VCaP (cell line): ENCODE data around the gene UGT2A2.

ENCODE experiments used
- H3K27ac ChIP-seq: fragments of 450-650 bp; 2 replicates; pipeline ENCODE4 v1.5.1; 2017
- TF ChIP-seq, protein P1 (sequence below): fragments of 450-650 bp; conservative IDR thresholded peaks from 2 replicates; pipeline ENCODE4 v1.5.1; 2017; ENCODE audit warnings: mild to moderate bottlenecking, moderate library complexity

The UGT2A2 gene

GRCh38 chr4:69576251-69576877 is 63.1 kb downstream of the UGT2A2 start:
- TF ChIP-seq, protein P1, sequence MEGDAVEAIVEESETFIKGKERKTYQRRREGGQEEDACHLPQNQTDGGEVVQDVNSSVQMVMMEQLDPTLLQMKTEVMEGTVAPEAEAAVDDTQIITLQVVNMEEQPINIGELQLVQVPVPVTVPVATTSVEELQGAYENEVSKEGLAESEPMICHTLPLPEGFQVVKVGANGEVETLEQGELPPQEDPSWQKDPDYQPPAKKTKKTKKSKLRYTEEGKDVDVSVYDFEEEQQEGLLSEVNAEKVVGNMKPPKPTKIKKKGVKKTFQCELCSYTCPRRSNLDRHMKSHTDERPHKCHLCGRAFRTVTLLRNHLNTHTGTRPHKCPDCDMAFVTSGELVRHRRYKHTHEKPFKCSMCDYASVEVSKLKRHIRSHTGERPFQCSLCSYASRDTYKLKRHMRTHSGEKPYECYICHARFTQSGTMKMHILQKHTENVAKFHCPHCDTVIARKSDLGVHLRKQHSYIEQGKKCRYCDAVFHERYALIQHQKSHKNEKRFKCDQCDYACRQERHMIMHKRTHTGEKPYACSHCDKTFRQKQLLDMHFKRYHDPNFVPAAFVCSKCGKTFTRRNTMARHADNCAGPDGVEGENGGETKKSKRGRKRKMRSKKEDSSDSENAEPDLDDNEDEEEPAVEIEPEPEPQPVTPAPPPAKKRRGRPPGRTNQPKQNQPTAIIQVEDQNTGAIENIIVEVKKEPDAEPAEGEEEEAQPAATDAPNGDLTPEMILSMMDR = no peak

DNA sequence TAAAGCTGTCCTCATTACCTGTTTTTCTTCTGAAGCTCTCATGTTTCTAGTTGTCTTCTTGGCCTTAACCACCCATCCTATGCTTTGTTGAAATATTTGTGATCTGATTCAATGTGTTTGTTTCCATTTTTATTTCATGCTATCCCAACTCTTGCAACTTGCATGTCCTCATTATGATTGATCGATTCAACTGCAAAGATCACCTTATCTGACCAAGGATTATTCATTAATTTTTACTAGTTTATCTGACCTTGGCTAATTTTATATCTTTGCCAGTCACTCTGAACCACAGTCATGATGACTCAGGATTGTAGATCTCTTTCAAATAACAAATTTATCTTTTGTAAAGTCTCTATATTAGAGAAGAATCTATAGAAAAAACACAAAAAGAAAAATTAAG is 70.7 kb downstream of the UGT2A2 start:
- TF ChIP-seq, protein P1 = no peak

More at GRCh38 chr4:69576251-69576877, 63.1 kb downstream of the UGT2A2 start:
- H3K27ac ChIP-seq = no peak overlapping the region

GRCh38 chr4:69563424-69563823 is 76.0 kb downstream of the UGT2A2 start:
- no peak overlapping the region for H3K27ac ChIP-seq
- TF ChIP-seq, protein P1 = no peak

More for the DNA sequence above, 70.7 kb downstream of the UGT2A2 start:
- H3K27ac ChIP-seq = no peak overlapping the region

GRCh38 chr4:69549651-69550050 is 89.8 kb downstream of the UGT2A2 start:
- no peak overlapping the region for H3K27ac ChIP-seq
- TF ChIP-seq, protein P1 = no peak

DNA sequence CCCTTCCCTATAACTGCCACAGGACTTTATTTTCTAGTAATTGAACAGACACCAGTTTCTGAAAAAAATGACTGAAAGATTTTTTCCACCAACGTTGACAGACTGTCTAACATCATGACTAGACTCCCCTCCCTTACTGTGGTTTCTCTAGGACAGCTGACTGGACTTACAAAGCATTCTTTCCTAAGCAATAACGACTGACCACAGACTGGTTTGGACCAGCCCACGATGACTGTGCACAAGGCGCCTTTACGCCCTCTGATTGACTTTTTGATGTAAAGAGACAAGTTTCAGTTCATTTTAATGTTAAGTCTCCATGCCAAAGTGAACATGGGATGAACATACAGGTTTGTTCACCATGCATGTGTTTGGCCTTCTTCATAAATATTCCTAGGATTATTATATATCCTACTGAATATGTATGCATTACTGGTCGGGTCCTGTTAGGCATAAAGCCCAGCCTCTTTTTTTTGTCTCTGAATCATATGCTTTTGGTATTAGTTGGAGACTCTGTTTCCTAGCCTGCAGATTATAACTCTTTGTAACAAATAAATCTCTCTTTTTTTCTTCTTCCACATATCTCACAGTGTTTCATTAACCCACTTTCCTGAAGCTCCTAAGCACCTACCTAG is 93.2 kb downstream of the UGT2A2 start:
- no peak overlapping the region for H3K27ac ChIP-seq
- TF ChIP-seq, protein P1 = no peak
